GM21381 (cell line): ENCODE data around the gene NDUFB2.
"Not testable (repeated sequence)": the region's sequence is repeated elsewhere in the genome, so short reads cannot be mapped to it uniquely, and the experiment has no call there.

Experiments used
- ATAC-seq: cut with Tn5 transposase; IDR thresholded peaks from one replicate; pipeline ENCODE4 v1.9.1; 2021; ENCODE audit warnings: mild to moderate bottlenecking, moderate library complexity; ENCODE audit not compliant: unreplicated experiment

NDUFB2 gene

GRCh38 chr7:140672382-140673062 lies 24.0 kb upstream of the NDUFB2 start, which contains the start of gene ADCK2:
ADCK2 (plus strand) TSS chr7:140672945; CDS start chr7:140673331, 386 bp downstream.
- peak; percentile 52 for ATAC-seq

GRCh38 chr7:140673063-140673773 lies 23.3 kb upstream of the NDUFB2 start:
- peak; percentile 39 for ATAC-seq

GRCh38 chr7:140673774-140674155 lies 22.7 kb upstream of the NDUFB2 start:
- ATAC-seq, result no peak

GRCh38 chr7:140674356-140674800 lies 22.1 kb upstream of the NDUFB2 start:
- ATAC-seq, result no peak

GRCh38 chr7:140674899-140675701 lies 21.4 kb upstream of the NDUFB2 start:
- ATAC-seq, result no peak

- no peak for ATAC-seq
Observed at GRCh38 chr7:140675726-140676125, 20.8 kb upstream of the NDUFB2 start.

- peak; percentile 50 for ATAC-seq
Observed at GRCh38 chr7:140676306-140676705, 20.2 kb upstream of the NDUFB2 start.

GRCh38 chr7:140676956-140677355 lies 19.6 kb upstream of the NDUFB2 start:
- not testable (repeated sequence) for ATAC-seq

- ATAC-seq, result no peak
Observed at GRCh38 chr7:140677496-140677895, 19.0 kb upstream of the NDUFB2 start.

- ATAC-seq, result no peak
Observed at GRCh38 chr7:140678081-140678815, 18.3 kb upstream of the NDUFB2 start.

- no peak for ATAC-seq
Observed at GRCh38 chr7:140678816-140679130, 17.7 kb upstream of the NDUFB2 start.

GRCh38 chr7:140679186-140679585 lies 17.3 kb upstream of the NDUFB2 start:
- ATAC-seq, result no peak

GRCh38 chr7:140680886-140681285 lies 15.6 kb upstream of the NDUFB2 start:
- ATAC-seq, result no peak

- ATAC-seq, result no peak
Observed at GRCh38 chr7:140681766-140682165, 14.7 kb upstream of the NDUFB2 start.

- ATAC-seq, result no peak
Observed at GRCh38 chr7:140683657-140684056, 12.9 kb upstream of the NDUFB2 start.

- no peak for ATAC-seq
Observed at GRCh38 chr7:140684066-140684950, 12.2 kb upstream of the NDUFB2 start.

GRCh38 chr7:140685407-140686087 lies 11.0 kb upstream of the NDUFB2 start:
- no peak for ATAC-seq

GRCh38 chr7:140686921-140687320 lies 9.6 kb upstream of the NDUFB2 start:
- no peak for ATAC-seq

- no peak for ATAC-seq
Observed at GRCh38 chr7:140688341-140688740, 8.2 kb upstream of the NDUFB2 start.
